GM08714 (cell line): ENCODE measurements around the gene CERCAM.

Experiments
- H3K4me3 ChIP-seq: fragments of 200-500 bp; sonication (Bioruptor generic); 2 replicates; pipeline ENCODE4 v1.5.1; 2014; ENCODE audit warnings: mild to moderate bottlenecking, low read length, inconsistent platforms
- ZNF274 ChIP-seq: IDR thresholded peaks from 2 replicates; pipeline ENCODE4 v1.6.1; 2012; ENCODE audit warnings: mild to moderate bottlenecking, low read depth, low read length

The CERCAM gene

GRCh38 chr9:128420651-128421481 is at the start of gene CERCAM:
TSS of gene CERCAM (plus strand) at chr9:128420857. CDS start at chr9:128420878, 21 bp downstream.
- peak within 1 kb of the TSS; percentile 70 for H3K4me3 ChIP-seq
- no peak for TF ChIP-seq ZNF274

GRCh38 chr9:128371630-128372117 is 49.0 kb upstream of the CERCAM start:
- peak overlapping the region; percentile 85 for H3K4me3 ChIP-seq
- no peak for TF ChIP-seq ZNF274

GRCh38 chr9:128372188-128372641 is 48.4 kb upstream of the CERCAM start:
- TF ChIP-seq ZNF274: no peak

GRCh38 chr9:128372784-128373183 is 47.9 kb upstream of the CERCAM start:
- no peak for TF ChIP-seq ZNF274
- H3K4me3 ChIP-seq: no peak overlapping the region; the same call in 1 of the 2 replicates

More at GRCh38 chr9:128372188-128372641, 48.4 kb upstream of the CERCAM start:
- peak overlapping the region; percentile 85 for H3K4me3 ChIP-seq

GRCh38 chr9:128374221-128374675 is 46.4 kb upstream of the CERCAM start:
- TF ChIP-seq ZNF274: no peak
- H3K4me3 ChIP-seq: no peak overlapping the region

GRCh38 chr9:128375865-128376264 is 44.8 kb upstream of the CERCAM start:
- H3K4me3 ChIP-seq: no peak overlapping the region
- TF ChIP-seq ZNF274: no peak

GRCh38 chr9:128382261-128382660 is 38.4 kb upstream of the CERCAM start:
- no peak for TF ChIP-seq ZNF274
- H3K4me3 ChIP-seq: no peak overlapping the region

GRCh38 chr9:128383007-128383753 is 37.5 kb upstream of the CERCAM start:
- TF ChIP-seq ZNF274: no peak
- no peak overlapping the region for H3K4me3 ChIP-seq

GRCh38 chr9:128383791-128384190 is 36.9 kb upstream of the CERCAM start:
- no peak for TF ChIP-seq ZNF274
- H3K4me3 ChIP-seq: no peak overlapping the region

GRCh38 chr9:128384801-128385495 is 35.7 kb upstream of the CERCAM start:
- no peak for TF ChIP-seq ZNF274
- no peak overlapping the region for H3K4me3 ChIP-seq

GRCh38 chr9:128385496-128386460 is 34.9 kb upstream of the CERCAM start:
- no peak for TF ChIP-seq ZNF274
- no peak overlapping the region for H3K4me3 ChIP-seq

GRCh38 chr9:128388150-128388549 is 32.5 kb upstream of the CERCAM start:
- no peak for TF ChIP-seq ZNF274
- no peak overlapping the region for H3K4me3 ChIP-seq

GRCh38 chr9:128389395-128390149 is 31.1 kb upstream of the CERCAM start:
- H3K4me3 ChIP-seq: no peak overlapping the region
- TF ChIP-seq ZNF274: no peak
